ENCODE data around the gene KDM7A. TPM values are rescaled to one million over a fixed set of nuclear protein-coding genes. Genes with fewer than 3 reads are reported as not detected.

The KDM7A gene
- total and polyA plus RNA-seq, 9 of the 15 experiments (the other 6 are each of a cell fraction or from before 2014, with no cell fraction given), result 0.90 to 8.4 (median 7.0) TPM

DNA sequence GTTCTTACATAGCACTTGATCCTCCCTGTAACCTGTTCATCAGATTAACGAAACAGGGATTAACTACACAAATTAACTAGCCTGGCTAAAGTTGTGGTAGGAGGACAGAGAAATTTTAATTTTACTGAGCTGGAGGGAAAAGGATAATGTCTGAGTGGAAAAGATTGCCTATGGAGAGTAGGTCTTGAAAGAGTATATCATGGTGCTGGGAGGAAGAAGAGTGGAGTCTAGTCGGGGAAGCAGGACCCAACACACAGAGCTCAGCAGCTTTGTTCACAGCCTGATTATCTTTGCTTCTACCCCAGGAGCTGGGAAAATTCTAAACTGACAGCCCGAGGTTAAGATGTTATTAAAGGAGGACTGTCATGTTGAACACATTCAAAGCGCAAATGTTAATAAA lies 6.1 kb upstream of the KDM7A start (continued):
- TF ChIP-seq NFXL1 (CRISPR knock-in tag; IDR thresholded peaks at IDR 0.05), result no peak
- TF ChIP-seq, protein P1, sequence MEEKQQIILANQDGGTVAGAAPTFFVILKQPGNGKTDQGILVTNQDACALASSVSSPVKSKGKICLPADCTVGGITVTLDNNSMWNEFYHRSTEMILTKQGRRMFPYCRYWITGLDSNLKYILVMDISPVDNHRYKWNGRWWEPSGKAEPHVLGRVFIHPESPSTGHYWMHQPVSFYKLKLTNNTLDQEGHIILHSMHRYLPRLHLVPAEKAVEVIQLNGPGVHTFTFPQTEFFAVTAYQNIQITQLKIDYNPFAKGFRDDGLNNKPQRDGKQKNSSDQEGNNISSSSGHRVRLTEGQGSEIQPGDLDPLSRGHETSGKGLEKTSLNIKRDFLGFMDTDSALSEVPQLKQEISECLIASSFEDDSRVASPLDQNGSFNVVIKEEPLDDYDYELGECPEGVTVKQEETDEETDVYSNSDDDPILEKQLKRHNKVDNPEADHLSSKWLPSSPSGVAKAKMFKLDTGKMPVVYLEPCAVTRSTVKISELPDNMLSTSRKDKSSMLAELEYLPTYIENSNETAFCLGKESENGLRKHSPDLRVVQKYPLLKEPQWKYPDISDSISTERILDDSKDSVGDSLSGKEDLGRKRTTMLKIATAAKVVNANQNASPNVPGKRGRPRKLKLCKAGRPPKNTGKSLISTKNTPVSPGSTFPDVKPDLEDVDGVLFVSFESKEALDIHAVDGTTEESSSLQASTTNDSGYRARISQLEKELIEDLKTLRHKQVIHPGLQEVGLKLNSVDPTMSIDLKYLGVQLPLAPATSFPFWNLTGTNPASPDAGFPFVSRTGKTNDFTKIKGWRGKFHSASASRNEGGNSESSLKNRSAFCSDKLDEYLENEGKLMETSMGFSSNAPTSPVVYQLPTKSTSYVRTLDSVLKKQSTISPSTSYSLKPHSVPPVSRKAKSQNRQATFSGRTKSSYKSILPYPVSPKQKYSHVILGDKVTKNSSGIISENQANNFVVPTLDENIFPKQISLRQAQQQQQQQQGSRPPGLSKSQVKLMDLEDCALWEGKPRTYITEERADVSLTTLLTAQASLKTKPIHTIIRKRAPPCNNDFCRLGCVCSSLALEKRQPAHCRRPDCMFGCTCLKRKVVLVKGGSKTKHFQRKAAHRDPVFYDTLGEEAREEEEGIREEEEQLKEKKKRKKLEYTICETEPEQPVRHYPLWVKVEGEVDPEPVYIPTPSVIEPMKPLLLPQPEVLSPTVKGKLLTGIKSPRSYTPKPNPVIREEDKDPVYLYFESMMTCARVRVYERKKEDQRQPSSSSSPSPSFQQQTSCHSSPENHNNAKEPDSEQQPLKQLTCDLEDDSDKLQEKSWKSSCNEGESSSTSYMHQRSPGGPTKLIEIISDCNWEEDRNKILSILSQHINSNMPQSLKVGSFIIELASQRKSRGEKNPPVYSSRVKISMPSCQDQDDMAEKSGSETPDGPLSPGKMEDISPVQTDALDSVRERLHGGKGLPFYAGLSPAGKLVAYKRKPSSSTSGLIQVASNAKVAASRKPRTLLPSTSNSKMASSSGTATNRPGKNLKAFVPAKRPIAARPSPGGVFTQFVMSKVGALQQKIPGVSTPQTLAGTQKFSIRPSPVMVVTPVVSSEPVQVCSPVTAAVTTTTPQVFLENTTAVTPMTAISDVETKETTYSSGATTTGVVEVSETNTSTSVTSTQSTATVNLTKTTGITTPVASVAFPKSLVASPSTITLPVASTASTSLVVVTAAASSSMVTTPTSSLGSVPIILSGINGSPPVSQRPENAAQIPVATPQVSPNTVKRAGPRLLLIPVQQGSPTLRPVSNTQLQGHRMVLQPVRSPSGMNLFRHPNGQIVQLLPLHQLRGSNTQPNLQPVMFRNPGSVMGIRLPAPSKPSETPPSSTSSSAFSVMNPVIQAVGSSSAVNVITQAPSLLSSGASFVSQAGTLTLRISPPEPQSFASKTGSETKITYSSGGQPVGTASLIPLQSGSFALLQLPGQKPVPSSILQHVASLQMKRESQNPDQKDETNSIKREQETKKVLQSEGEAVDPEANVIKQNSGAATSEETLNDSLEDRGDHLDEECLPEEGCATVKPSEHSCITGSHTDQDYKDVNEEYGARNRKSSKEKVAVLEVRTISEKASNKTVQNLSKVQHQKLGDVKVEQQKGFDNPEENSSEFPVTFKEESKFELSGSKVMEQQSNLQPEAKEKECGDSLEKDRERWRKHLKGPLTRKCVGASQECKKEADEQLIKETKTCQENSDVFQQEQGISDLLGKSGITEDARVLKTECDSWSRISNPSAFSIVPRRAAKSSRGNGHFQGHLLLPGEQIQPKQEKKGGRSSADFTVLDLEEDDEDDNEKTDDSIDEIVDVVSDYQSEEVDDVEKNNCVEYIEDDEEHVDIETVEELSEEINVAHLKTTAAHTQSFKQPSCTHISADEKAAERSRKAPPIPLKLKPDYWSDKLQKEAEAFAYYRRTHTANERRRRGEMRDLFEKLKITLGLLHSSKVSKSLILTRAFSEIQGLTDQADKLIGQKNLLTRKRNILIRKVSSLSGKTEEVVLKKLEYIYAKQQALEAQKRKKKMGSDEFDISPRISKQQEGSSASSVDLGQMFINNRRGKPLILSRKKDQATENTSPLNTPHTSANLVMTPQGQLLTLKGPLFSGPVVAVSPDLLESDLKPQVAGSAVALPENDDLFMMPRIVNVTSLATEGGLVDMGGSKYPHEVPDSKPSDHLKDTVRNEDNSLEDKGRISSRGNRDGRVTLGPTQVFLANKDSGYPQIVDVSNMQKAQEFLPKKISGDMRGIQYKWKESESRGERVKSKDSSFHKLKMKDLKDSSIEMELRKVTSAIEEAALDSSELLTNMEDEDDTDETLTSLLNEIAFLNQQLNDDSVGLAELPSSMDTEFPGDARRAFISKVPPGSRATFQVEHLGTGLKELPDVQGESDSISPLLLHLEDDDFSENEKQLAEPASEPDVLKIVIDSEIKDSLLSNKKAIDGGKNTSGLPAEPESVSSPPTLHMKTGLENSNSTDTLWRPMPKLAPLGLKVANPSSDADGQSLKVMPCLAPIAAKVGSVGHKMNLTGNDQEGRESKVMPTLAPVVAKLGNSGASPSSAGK (IDR thresholded peaks at IDR 0.05), result 0 out of 2 replicates have a peak, but pooled peaks have one; percentile 3

Data from K562 (cell line).